ENCODE data around the gene ZFYVE9.
"Not testable (repeated sequence)": the region's sequence is repeated elsewhere in the genome, so short reads cannot be mapped to it uniquely, and the experiment has no call there.

Gene ZFYVE9

GRCh38 chr1:52192436-52192835 lies 50.5 kb downstream of the ZFYVE9 start:
- DNase-seq: peak; percentile 81

- DNase-seq: no peak
These were observed 52.1 kb downstream of the ZFYVE9 start for GRCh38 chr1:52193985-52194384.

- no peak for DNase-seq
These were observed 53.3 kb downstream of the ZFYVE9 start for GRCh38 chr1:52195161-52195560.

DNA sequence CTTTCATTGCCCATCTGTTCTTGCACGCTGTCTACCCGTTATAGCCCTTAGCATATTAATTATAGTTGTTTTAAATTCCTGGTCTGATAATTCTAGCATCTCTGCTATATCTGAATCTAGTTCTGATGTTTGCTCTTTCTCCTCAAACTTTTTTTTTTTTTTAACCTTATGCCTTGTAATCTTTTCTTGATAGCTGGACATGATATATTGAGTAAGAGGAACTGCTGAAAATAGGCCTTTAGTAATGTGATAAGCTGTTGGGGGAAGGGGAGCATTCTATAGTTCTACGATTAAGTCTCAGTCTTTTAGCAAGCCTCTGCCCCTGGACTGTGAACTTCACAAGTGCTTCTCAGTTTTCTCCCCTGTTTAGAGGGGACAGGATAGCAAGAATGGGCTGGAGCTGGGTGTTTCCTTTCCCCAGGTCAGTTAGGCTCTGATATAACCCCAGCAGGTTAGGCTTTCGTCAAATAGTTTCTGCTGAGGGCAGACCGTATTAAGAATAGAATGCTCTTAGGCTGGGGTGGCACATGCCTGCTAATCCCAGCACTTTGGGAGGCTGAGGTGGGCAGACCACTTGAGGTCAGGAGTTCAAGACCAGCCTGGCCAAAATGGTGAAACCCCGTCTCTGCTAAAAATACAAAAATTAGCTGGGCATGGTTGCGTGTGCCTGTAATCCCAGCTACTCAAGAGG lies 62.2 kb downstream of the ZFYVE9 start:
- DNase-seq: no peak

DNA sequence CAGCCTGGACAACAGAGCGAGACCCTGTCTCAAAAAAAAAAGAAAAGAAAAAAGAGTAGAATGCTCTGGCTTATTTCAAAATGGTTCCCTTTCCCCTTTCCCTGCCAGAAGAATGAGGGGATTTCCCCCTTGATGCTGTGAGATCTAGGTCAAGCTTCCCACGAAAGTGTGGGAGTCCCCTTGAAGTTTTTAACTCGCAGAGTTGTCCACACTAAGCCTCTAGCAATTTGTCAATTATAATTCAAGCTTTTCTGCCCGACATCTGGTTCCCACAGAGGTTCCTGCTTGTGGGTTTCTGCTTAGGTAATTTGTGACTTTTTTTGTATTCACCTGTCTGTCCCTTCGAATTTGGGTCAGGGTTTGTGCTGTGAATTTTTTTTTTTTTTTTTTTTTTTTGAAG lies 62.8 kb downstream of the ZFYVE9 start:
- DNase-seq: no peak

DNA sequence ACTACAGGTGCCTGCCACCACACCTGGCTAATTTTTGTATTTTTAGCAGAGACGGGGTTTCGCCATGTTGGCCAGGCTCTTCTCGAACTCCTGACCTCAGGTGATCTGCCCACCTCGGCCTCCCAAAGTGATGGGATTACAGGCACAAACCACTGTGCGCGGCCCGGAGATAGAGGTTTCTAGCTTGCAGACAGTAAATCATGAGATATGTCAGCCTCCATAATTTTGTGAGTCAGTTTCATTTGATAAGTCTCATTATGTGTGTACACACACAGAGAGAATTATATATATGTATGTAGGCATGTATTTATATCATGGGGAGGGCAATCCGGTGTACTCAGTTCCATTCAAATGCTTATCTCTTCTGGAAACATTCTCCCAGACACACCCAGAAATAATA lies 64.8 kb downstream of the ZFYVE9 start:
- DNase-seq: not testable (repeated sequence)

GRCh38 chr1:52209429-52209828 lies 67.5 kb downstream of the ZFYVE9 start:
- DNase-seq: no peak

GRCh38 chr1:52210044-52210443 lies 68.2 kb downstream of the ZFYVE9 start:
- DNase-seq: no peak

DNA sequence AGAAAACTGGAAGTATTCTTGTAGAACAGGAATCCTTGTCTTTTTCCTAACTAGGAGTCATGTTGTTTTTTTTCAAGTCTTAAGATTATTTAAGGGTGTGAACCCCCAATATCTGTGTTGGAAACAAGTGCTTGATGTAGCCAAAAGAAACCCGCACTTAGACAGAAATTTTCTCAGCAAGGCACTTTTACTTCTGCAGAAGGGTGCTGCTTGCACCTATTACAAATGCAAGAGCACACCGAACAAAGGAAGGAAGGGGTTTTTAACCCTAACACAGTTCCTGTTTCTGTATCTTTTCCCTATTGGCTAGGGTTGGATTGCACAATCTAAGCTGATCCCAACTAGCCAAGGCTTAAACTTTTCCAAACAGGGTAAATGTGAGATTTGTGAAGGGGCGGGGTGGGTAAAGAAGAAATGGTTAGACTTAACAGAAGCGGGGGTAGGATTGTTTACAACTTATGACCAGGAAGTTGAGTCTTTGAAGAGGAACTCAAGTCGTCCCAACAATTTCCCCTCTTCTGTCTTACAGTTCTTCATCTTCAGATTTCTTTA lies 75.1 kb downstream of the ZFYVE9 start:
- DNase-seq: no peak

DNA sequence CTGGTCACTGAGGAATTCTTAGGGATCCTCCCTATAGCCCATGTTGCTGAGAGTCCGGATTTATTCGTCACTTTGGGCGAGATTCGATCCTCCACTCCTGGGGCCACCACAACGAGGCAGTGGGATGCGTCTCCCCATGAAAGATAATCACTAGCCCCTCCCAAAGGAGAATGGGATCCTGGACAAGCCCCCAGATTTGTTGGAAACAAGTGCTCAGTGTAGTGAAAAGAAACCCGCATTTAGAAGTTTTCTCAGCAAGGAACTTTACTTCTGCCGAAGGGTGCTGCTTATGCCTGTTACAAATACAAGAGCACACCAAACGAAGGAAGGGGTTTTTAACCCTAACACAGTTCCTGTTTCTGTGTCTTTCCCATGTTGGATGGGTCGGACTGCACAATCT lies 83.3 kb downstream of the ZFYVE9 start:
- DNase-seq: no peak

GRCh38 chr1:52229494-52229893 lies 87.6 kb downstream of the ZFYVE9 start:
- no peak for DNase-seq

DNA sequence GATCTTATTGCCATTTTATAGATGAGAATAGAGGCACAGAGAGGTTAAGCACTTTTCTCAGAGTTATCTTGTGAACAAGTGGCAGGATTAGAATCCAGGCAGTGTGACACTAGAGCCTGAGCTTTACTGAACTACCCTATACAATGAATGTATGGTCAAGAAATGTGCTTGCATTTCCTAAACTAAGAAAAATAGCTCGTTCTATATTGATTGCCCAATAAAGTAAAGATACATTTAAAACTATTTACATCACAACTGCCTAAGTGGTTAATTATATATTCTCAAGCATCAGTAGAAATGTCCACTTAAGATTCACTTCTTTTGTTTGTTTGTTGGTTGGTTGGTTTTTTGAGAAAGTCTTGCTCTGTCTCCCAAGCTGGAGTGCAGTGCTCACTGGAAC lies 91.6 kb downstream of the ZFYVE9 start:
- DNase-seq: no peak

DNA sequence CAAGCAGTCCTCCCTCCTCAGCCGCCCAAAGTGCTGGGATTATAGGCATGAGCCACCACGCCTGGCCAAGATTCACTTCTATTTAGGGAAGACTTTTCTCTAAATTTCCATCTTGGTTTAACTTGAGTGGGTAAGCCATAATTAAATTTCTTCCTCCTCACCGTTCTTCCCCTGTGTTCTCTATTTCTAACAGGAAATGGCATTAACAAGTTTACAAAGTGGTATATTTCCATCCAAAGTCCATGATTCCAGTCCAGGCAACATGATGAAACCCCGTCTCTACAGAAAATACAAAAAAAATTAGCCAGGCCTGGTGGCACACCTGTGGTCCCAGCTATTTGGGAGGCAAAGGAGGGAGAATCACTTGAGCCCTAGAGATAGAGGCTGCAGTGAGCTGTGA lies 92.1 kb downstream of the ZFYVE9 start:
- DNase-seq: no peak

DNA sequence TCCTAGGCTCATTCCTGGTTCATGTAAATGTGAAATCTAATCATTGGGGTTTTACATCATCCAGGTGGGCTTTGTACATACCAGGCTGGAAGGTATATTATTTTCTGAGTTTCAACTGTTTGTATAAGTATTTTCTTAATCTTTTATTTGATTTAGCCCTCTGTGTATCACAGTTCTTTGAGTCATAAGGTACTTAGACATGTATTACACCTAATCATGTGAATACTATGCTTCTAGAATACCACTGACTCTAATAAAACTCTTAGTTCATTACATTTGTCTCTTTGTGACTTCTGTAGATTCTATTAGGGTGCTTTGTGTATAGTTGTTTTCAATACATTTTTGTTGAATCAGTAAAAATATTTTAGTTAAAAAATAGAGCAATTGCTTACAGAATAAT lies 92.8 kb downstream of the ZFYVE9 start:
- no peak for DNase-seq

GRCh38 chr1:52235646-52236045 lies 93.8 kb downstream of the ZFYVE9 start:
- no peak for DNase-seq

DNA sequence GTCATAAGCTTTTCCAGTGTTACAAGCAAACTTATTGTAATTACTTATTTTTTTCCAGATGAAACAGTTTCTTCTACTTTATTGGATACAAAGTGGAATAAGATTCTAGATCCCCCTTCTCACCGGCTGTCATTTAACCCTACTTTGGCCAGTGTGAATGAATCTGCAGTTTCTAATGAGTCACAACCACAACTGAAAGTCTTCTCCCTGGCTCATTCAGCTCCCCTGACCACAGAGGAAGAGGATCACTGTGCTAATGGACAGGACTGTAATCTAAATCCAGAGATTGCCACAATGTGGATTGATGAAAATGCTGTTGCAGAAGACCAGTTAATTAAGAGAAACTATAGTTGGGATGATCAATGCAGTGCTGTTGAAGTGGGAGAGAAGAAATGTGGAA lies 95.5 kb downstream of the ZFYVE9 start:
- DNase-seq: no peak

DNA sequence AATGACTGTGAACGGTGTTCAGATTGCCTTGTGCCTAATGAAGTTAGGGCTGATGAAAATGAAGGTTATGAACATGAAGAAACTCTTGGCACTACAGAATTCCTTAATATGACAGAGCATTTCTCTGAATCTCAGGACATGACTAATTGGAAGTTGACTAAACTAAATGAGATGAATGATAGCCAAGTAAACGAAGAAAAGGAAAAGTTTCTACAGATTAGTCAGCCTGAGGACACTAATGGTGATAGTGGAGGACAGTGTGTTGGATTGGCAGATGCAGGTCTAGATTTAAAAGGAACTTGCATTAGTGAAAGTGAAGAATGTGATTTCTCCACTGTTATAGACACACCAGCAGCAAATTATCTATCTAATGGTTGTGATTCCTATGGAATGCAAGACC lies 96.6 kb downstream of the ZFYVE9 start:
- DNase-seq: no peak

DNA sequence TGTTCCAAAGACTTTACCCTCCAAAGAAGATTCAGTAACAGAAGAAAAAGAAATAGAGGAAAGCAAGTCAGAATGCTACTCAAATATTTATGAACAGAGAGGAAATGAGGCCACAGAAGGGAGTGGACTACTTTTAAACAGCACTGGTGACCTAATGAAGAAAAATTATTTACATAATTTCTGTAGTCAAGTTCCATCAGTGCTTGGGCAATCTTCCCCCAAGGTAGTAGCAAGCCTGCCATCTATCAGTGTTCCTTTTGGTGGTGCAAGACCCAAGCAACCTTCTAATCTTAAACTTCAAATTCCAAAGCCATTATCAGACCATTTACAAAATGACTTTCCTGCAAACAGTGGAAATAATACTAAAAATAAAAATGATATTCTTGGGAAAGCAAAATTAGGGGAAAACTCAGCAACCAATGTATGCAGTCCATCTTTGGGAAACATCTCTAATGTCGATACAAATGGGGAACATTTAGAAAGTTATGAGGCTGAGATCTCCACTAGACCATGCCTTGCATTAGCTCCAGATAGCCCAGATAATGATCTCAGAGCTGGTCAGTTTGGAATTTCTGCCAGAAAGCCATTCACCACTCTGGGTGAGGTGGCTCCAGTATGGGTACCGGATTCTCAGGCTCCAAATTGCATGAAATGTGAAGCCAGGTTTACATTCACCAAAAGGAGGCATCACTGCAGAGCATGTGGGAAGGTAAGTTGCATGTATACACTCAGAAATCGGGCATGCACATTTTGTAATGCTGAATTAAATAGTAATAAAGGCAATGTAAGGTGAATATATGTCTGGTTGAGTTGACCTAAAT lies 97.2 kb downstream of the ZFYVE9 start:
- DNase-seq: no peak

DNA sequence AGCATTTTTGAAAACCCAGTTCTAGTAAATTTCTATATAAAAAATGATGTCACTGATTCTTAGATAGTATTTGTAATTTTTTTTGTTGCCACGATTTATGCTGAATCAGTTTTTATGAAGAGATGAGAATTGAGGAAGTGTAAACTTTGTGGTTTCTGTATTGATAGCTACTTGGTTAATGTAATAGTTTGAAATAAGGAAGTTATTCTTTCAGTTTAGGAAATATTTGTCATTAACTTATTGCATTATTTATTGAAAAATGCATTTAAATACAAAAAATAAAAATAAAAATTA lies 97.8 kb downstream of the ZFYVE9 start:
- no peak for DNase-seq

DNA sequence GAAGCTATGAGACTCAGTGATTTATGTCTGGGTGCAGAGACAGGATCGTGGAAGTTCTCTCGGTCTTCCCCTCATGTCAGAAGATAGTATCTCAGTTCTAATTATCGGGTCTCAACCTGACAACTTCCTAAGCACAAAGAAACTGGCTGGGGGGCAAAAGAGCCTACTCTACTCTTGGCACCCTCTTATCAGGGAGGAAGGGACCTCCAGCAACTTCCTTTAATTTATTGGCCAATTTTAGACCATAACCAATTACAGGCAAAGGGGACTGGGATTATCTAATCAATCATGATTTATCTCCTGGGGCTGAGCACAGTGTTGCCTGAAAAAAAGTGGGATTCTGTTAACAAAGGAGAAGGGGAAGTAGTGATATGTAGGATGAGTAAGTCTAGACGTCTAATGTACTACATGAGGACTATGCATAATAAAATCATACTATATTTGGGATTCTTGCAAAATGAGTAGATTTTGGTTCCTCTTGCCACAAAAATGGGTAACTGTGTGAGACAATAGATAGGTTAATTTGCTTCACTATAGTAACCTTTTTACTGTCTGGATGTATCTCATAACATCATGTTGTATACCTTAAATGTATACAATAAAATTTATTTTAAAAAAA lies 98.8 kb downstream of the ZFYVE9 start:
- DNase-seq: no peak

DNA sequence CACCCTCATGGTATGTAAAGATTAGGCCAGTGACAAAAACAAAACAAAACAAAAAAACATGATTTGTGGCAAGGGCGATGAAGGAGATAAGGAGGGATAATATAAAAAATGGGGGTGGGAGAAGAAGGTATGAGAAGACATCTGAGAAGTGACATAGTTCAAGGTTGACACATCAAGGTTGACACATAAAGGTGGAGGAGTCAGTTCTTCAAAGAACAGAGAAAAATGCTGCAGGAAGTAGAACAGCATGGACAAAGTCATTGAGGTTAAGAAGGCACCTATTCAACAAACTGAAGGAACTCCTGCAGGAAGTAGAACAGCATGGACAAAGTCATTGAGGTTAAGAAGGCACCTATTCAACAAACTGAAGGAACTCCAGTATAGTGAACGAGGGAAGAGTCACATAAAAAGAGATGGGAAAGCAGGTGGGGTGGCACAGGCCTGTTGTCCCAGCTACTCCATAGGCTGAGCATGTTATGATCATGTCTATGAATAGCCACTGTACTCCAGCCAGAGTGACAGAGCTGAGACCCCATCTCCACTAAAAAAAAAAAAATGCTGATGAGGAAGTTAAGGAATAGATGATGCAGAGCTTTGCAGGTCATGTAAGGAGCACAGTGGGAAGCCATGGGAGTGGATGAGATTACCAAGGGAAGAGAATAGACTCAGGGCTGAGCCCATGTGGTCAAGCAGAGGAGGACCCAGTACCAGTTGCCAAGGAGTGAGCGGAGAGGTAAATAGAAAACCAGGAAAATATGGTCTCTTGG lies 101.5 kb downstream of the ZFYVE9 start:
- DNase-seq: no peak

DNA sequence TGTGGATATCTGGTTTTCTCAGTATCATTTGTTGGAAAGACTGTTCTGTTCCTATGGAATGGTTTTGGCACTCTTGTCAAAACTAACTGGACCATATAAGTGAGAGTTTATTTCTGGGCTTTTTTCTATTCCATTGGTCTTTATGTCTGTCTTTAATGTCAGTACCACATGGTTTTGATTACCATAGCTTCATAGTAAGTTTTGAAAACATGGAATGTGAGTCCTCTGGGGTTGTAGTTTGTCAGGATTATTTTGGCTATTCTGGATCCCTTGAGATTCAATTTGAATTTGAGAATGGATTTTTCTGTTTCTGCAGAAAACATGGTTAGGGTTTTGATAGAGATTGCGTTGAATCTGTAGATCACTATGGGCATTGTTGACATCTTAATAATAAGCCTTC lies 107.9 kb downstream of the ZFYVE9 start:
- DNase-seq: no peak

GRCh38 chr1:52253421-52253820 lies 111.5 kb downstream of the ZFYVE9 start:
- DNase-seq: no peak

Measured in NCI-H526 treated with DMSO at 0.1 percent for 48 hours (cell line).